Amygdala (tissue), 56 donors: ENCODE results near the gene MAGEB2.
"Not testable (repeated sequence)": the region's sequence is repeated elsewhere in the genome, so short reads cannot be mapped to it uniquely, and the experiment has no call there.

Experiments used
- DNase-seq, 56 donors: peaks; one replicate each; lab custom pipeline; 2025; lab: John Stamatoyannopoulos, UW

Gene MAGEB2, protein sequence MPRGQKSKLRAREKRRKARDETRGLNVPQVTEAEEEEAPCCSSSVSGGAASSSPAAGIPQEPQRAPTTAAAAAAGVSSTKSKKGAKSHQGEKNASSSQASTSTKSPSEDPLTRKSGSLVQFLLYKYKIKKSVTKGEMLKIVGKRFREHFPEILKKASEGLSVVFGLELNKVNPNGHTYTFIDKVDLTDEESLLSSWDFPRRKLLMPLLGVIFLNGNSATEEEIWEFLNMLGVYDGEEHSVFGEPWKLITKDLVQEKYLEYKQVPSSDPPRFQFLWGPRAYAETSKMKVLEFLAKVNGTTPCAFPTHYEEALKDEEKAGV

DNA sequence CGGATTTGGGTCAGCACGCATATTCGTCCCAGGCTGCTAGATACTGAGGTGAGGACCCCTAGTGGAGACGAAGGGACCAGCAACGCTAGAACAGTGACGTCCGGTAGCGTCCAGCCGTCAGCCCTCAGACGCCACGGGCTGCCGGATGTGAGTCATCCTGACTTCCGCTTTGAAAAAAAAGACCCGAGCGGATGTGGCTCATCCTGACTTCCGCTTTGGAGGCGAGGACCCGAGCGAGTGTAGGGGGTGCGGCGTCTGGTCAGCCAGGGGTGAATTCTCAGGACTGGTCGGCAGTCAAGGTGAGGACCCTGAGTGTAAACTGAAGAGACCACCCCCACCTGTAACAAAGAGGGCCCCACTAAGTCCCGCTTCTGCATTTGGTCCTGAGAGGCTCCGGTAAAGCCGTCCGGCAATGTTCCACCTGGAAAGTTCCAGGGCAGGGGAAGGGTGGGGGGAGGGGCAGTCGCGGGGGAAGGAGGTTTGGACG, at the start of gene MAGEB2:
Gene MAGEB2, plus strand, starts transcription at position 207 of the 487 bp plus-strand sequence. CDS start 3,018 bp downstream, outside the sequence.
- DNase-seq, result no peak

DNA sequence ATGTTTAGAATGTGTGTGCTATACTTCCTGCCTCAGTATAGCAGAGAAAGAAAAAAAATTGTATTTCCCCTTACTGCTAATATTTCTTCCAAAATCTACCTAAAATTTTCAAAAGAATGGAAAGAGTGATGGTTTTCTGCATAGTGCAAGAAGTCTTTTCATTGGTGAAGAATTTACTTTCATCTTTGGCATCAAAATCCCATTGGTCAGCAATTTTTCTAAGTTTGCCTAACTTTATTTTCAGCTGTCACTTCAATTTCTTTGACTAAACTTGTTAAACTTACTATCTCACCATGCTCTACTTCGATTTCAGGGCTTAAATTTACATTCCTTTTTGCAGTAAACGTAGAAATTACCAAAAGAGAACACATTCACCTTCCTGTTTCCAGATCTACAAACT, 44.5 kb upstream of the MAGEB2 start:
- DNase-seq, result no peak

DNA sequence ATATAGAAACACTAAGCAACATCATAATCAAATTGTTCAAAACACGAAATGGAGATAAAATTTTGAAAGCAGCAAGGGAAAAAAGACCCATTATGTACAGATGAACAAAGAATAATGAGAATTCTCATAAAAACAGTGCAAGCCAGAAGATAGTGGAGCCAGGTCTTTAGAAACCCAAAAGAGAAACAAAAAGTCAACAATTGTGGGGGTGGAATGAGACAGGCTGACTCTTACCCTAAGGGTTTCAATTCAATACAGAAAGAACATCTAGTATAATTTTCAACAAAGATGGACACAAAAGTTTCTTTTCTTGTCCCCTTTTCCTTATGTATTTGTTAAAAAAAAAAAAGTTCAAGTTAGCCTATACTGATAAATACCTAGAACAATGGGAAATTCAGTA, 34.0 kb upstream of the MAGEB2 start:
- DNase-seq, result no peak

DNA sequence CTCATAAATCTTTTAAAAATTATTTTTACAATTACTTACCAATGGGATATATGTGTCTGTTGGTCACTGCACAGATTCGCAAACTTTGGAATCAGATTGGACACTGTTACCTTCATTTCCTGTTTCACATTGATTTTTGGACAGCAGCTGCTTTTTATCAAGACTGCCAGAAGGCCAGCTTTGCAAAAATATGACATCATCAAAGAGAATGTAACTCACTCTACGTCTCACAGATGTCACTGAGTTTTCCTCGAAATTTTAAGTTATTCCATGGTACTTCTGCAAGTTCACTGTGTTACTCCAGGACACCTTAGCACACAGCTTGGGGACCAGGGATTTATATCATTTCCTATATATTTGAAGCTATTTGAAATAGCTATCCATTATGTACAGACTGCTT, 31.8 kb upstream of the MAGEB2 start:
- no peak for DNase-seq

DNA sequence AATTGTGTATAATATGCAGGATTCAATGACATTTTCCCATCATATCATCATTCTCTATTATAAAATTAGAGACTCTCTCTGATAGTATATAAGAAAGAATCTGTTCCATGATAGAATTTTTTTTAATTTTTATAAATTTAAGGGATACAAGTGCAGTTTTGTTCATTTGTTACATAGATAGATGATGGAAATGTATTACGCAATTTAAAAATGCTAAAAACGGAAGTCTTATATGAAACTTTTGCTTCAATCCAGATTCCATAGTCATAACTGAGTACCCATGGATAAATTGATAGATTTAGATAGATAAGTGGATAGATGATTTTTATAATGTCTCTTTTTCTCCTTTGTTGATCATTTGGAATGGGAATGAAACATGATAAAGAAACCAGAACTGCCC, 24.9 kb upstream of the MAGEB2 start:
- DNase-seq, result no peak

DNA sequence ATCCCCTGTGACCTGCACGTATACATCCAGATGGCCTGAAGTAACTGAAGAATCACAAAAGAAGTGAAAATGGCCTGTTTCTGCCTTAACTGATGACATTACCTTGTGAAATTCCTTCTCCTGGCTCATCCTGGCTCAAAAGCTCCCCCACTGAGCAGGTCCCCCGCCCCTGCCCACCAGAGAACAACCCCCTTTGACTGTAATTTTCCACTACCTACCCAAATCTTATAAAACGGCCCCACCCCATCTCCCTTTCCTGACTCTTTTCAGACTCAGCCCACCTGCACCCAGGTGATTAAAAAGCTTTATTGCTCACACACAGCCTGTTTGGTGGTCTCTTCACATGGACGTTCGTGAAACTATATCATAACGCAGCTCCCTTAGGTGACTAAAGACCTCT, 21.5 kb upstream of the MAGEB2 start:
- DNase-seq, result not testable (repeated sequence)

DNA sequence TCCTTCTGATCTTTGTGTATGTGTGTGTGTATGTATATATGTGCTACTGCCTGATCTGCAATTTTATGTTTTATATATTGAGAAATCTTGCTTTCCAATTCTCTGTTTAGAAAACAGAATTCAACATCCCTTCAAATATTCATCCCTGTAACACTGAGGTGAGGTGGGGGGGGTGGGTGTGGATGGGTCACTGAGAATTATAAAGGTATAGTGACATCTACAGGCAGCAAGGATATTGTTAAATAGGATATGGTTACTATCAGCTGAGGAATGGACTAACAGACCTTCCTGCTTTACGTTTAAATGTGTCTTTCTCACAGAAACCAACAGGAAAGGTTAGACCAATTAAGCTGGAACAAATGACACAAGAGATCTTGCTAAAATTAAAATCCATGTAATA, 19.0 kb upstream of the MAGEB2 start:
- DNase-seq, result no peak

DNA sequence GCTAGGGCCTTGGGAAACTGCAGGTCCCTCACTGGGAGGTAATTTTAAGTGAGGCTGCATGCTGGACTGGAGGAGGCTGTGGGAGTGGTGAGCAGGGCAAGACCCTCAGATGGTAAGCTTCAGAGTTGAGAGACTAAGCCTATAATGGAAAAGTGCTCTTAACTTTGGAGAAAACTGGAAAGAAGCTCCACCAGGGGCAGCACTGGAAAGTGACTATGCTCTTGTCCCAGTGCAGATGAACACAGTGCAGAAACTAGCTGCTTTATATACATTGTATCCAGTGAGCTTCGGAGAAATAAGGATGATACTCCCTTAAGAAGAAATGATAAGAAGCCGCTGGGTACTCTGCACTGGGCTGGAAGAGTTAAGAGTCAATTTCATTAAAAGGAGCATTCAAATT, 3.2 kb upstream of the MAGEB2 start:
- DNase-seq, result no peak

DNA sequence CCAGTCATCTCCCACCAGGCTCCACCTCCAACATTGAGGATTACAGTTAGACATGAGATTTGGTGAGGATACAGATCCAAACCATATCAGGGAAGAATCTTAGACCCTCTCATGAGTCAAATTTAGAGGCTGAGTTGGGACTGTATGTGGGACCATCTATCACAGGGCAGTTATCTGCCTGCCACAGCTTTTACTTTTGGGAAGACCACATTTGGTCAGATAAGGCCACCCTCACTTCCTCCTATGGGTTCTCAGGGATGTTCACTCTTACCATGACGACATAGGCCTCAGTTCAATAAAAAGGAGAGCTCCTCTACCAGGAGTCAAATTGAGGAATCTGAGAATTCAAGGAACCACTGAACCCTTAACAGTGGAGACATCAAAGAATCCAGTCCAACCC, 2.1 kb downstream of the MAGEB2 start:
- no peak for DNase-seq

DNA sequence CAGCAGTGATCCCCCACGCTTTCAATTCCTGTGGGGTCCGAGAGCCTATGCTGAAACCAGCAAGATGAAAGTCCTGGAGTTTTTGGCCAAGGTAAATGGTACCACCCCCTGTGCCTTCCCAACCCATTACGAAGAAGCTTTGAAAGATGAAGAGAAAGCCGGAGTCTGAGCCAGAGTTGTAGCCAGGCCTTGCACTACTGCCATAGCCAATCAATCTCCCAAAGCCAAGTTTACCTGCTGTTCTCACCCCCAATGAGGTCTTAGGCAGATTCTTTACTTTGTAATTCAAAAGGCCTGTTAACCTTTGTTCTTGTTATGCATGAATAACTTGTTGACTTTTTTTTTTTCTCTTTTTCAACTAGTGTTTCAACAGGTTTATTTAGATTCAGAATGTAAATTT, 4.0 kb downstream of the MAGEB2 start:
- no peak for DNase-seq

DNA sequence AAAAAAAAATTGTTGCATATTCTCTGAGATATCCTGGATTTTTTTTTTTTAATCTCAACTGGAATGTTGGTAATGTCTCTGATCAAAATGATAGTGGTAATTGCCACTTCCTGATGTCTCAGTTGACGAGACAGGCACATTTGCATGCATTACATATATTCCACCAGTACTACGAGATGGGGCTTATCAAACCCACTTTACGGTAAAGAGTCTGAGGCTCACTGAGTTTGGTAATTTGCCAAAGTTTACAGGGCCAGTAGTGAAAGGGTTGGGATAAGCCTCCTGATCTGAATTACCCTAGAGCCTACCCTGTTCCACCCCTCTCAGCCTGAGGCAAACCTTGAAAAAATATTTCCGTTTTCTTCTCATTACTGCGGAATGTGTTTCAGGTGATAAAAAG, 5.3 kb downstream of the MAGEB2 start:
- no peak for DNase-seq

DNA sequence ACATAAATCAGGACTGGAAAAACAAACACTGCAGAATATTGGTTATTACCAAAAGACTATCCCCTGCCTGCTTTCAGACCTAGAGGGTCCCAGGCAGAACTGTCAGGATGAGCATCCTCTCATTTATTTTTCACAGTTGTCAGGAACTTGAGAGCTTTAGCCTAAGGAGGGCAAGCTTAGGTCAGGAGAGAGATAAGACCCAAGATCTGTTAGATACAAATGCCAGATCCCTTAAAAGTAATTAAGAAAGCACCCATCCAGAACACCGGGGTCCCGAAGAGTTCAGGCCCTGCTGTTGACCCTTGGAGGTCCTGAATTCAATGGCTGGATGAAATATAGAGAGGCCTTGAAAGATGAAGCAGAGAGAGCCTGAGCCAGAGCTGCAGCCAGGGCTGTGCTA, 9.2 kb downstream of the MAGEB2 start:
- no peak for DNase-seq

DNA sequence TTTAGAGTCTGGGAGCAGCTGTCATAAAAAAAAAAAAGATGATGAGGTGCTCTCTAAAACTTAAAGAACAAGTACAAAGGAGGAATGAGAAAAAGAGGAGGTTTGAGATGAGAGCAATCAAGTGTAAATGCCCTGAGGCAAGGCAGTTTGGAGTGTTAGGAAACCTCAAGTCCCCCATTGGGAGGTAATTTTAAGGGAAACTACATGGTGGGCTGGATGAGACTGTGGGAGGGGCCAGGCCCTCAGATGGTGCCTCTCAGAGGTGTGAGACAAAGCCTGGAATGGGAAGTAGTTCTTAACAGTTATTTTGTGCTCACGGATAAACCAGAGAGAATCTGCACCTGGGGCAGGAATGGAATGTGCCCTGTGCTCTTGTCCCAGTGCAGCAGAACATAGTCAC, 13.2 kb downstream of the MAGEB2 start:
- no peak for DNase-seq

DNA sequence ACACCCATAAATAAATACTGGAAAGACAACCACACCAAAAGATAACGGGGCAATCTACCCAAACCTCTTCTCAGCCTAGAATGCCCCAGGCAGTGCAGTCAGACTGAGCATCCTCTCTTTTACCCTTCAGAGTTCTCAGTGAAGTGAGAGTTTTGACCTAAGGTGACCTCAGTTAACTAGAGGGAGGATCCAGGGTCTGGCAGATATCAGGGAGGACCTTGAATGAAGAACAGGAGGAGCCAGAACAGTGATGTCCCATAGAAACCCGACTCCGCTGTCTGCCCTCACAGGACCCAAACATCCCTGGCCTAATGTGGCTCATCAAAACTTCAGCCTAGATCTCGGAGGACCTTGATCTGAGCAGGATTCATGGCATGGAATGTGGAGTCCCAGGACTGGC, 15.0 kb downstream of the MAGEB2 start, which contains the start of gene MAGEB3:
Gene MAGEB3, plus strand, starts transcription at position 263 of the 400 bp plus-strand sequence. CDS start 5,268 bp downstream, outside the sequence.
- DNase-seq, result no peak

DNA sequence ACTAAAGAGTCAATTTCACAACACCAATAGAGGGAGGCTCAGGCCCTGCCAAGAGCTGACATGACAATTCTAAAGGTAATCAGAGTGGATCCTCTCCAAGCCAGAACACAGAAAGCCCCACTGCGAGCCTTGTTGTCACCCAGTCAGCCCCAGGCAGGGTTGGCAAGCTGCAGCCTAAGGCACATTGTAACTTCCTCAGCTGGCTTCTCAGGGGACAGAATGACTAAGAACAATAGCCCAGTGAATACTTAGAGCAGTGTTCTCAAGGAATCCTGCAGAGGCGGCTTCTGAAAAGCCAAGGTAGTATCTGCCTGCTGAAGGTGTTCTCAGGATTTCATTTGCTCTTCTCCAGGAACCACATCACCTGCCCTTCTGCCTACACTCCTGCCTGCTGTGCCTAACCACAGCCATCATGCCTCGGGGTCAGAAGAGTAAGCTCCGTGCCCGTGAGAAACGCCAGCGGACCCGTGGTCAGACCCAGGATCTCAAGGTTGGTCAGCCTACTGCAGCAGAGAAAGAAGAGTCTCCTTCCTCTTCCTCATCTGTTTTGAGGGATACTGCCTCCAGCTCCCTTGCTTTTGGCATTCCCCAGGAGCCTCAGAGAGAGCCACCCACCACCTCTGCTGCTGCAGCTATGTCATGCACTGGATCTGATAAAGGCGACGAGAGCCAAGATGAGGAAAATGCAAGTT, 26.5 kb downstream of the MAGEB2 start, which contains the start of gene MAGEB4:
Gene MAGEB4, plus strand, starts transcription at position 277 of the 692 bp plus-strand sequence. Its CDS starts 136 bp downstream, at position 413.
- no peak for DNase-seq

DNA sequence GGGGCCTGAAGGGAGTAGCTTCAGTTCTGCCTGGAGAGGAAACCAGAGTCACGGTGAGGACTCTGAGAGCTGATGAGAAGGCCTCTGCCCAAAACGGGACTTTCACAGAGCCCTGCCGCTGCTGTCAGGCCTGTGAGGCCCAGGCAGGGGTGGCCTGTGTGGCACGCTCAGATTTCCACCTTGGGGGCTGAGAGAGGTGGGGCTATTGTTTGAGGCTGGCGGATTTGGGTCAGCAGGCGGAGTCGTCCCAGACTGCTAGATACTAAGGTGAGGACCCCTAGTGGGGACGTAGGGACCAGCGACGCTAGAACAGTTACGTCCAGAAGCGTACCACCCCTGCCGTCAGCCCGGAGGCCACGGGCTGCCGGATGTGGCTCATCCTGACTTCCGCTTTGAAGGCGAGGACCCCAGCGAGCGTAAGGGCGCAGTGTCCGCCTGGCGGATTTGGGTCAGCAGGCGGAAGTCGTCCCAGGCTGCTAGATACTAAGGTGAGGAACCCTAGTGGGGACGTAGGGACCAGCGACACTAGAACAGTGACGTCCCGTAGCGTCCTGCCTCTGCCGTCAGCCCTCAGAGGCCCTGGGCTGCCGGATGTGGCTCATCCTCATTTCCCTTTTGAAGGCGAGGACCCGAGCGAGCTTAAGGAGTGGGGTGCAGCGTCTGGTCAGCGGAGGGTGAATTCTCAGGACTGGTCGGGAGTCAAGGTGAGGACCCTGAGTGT, 31.6 kb downstream of the MAGEB2 start, which contains the start of gene MAGEB1:
Gene MAGEB1, plus strand, starts transcription at position 378 of the 721 bp plus-strand sequence. CDS start 3,348 bp downstream, outside the sequence.
- DNase-seq, result no peak

DNA sequence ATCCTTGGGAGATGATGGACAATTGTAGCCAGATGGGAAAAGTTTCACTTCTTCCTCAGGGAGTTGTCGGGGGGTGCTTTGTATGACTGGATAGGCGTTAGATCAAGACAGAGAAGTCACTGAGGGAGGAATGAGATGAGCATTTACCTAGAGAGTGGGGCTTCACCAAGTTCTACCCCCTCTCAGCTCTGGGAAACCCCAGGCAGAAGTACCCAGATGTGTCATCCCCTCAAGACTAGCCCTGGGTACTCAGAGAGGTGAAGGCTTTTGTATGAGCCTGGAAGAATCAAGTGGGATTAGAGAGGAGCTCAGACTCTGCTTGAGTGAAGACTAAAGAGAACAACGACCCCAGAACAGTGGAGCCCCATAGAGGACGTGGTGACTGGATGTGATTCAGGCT, 33.5 kb downstream of the MAGEB2 start:
- no peak for DNase-seq

DNA sequence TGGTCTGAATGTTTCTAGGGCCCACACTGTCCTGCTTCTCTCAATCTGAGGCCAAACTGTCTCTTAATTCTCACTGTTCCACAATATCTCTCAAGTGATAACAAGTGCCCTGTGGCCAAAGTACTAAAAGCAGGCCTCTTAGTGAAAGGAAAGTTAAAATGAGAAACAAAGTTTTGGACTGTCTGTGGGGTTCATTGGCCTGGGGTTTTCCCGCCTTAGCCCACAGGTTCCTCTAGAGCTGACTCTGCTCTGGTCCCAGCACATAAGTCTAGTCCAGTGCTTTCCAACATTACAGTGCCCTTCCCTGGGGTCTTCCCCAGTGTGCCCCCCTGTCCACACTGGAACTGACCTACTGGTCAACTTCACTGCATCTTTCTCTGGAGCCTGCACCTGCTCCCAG, 37.9 kb downstream of the MAGEB2 start:
- no peak for DNase-seq

DNA sequence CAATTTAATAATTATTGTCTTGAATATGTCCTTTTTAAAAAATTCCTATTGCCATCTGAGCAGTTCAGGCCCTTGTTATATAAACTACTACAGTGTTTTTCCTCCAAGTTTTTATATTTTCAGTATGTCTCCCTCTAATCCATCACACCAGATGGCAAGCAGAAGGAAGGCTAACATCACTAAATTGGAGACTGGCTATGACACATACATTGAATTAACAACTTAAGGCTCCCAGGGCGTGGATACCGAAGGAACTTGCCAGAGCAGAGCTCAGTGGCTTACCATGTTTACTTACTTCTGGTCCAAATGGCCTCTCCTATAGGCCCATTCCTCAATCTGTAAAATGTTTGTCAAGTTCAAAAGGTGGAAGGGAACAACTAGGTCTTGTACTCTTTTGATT, 44.6 kb downstream of the MAGEB2 start:
- DNase-seq, result no peak

DNA sequence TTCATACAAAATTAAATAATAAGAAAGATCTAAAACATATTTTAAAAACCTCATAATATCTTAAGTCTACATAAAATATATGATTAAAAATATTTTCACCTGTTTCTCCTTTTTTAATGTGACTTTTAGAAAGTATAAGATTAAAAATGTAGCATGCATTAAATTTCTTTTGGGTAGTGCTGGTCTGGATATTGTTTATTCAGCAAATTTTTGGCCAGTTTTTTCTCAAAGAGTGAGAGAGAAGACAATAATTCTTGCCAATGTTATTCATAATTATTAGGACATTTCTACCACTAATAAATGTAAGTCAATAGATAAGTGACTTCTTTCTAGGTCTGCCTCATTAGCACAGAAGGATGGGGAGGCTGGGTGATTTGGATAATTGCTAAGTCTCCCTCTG, 45.6 kb downstream of the MAGEB2 start:
- no peak for DNase-seq

DNA sequence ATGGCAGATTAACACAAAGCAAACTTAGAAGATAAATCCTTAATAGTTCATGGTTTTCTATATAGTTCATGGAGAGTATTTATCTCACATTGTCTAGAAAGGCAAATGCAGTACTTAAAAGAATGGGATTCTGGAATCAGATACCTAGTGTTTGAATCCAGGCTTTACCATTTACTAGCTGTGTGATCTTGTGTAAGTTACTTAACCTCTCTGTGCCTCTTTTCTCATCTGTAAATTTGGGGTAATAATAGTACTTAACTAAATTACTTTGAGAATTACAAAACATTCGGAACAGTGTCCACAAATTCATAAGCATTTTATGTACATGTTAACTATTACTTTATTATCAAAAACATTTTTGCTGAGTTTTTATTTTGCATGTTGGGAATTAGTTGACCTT, 47.4 kb downstream of the MAGEB2 start:
- no peak for DNase-seq
